GDM1 (cell line): ENCODE data around the gene VPS26C.

Source experiments
- DNase-seq: peaks from one replicate; lab custom pipeline; 2025; lab: John Stamatoyannopoulos, UW

The VPS26C gene

DNA sequence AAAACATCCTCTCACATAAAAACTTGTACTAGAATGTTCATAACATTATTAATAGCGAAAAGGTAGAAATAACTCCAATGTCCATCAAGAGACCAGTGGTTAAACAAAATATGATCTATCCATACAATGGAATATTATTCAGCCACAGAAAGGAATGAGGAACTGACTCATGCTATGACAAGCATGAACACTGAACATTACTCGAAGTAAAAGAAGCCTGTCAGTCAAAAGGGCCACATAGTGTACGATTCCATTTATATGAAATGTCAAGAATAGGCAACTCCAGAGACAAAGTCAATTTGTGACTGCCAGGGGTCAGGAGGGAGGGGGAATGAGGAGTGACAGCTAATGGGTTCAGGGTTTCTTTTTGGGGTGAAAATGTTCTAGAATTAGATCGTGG lies 2.3 kb downstream of the VPS26C start:
- no peak for DNase-seq

DNA sequence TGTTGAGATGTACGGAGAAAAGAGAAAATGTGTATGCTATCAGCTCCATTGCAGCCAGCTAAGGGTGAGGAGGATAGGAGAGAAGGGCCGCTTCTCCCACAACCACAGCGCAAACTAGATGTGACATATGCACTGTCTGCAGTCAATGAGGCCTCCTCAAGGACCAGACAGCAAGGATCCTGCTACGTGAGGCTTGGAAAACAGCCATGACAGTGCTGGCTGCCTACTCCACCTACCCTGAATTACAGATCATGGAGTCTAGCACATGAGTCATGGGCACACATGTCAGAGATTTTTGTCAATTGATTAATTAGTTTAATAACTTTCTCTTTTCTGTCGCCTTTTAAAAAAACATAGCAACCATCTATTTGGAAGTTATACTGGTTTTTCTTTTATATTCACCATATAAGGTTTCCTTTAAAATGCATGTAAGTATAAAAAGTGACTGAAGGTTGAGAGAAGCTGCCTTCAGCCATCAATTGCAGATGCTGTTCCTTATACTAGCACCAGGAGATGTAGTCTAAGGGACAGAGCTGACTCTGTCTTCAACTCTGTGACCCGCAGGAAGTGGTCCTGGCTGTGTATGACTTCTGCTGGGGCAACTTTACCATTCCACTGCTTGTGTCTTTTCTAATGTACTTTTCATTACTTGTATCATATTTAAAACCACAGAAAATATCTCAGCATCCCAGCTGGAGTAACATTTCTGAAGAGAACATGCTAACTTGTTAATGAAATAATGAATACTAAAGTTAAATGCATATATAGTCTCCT lies 3.1 kb downstream of the VPS26C start:
- no peak for DNase-seq

DNA sequence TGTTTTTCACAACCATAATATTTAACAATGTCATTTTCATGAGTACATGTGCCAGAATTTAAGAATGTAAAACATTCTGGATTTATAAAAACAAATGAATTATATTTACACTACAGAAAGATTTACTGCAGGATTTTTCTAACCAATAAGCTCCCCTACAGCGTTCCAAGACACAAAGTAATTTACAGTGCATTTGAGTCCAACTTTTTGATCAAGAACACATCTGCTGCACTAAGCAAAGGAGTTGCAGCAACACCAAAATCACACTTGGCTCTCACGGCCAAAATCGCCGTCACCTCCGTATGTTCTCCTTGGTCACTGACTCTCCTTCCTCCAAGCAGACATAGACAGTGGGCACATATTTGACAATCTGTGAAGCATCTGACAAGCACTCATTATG lies 7.7 kb downstream of the VPS26C start:
- DNase-seq: no peak

DNA sequence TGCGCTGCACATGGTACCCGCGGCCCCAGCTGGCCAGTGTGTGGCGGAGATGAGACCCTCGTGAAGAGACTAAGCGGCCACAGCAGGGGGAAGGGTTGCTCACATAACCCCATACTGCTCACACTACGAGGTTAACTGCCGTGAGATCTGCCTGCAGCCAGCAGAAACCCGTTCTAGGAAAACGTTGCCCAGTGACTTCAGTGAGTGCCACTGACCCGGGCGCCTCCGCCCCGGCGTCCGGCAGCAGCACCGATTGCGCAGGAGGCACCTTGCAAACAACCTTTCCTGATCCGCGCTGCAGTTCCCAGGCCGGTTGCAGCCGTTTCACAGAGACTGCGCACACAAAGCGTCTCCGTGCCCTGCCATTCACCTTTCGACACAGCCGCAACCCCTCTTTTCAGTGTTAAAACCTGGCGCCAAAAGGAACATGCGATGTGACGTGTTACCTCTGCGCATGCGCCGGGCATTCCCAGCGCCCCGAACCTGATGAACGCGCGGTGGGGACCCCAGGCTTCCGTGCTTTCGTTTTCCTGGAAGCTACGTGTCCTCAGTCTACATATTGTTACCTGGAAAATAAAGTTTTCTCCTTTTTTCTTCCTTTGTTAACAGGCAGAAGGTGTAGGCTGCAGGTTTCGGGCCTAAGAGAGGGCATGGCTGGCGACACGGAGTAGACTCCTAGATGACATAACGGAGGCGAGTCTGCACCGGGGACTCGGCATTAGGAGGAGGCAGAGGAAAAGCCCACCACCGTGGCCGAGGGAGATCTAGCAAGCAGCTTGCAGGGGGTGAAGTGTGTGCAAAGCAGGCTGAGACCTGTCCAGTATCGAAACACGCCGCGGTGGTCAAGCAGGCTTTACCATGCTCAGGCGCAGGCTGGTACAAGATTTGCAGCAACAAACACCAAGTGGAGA lies 8.9 kb downstream of the VPS26C start:
- DNase-seq: peak; percentile 34

DNA sequence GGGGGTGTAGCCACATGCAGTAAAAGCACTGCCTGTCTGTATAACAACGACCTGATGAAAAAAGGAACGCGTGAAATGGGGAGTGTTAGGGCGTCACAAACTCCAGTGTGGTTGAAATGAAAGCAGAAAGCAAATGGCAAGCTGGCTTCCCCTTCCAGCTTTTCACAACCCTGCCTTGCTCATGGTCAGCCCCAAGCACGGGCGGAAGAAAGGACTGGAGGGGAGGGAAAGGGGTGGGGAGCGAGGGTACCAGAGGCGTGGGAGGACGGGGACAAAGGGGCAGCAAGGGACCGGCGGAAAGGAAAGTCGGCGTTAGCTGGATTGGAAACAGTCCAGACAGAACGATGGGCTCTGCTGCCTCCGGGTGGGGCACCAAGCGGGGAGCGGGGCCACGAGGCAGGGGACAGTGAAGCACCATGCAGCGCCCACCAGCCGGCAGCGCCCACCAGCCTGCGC lies 9.6 kb downstream of the VPS26C start:
- peak; percentile 19 for DNase-seq

DNA sequence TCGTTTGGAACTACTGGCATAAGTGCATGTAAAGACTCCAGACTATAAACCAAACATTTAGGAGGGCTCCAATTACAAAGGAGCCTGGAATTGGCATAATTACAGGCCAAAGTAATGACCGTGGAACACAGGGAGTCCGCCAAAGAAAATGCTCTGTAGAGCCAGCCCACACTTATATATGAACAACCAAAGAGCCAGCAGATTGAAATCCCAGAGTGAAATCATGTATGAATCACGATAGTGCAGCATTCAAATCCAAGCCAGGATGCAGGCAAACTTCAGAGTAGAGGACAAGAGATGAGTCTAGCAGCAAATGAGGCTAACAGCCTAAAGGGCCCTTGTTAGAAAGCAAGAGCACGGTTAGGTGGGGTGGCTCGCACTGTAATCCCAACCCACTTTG lies 13.1 kb downstream of the VPS26C start:
- no peak for DNase-seq

DNA sequence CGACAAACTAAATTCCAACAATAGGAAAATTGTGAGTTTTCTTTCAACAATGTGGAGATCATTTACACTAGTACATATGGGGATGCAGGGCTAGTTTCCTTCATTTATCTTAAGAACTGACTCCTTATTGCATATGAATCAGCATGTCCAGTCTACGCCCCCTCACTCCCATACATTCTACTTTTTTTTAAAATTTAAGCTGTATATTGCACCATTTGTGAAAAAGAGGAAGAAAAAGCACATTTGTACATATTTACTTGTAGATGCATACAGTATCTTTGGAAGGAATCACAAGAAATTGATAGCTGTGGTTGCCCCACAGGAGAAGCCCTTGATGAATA lies 15.9 kb downstream of the VPS26C start:
- DNase-seq: no peak

DNA sequence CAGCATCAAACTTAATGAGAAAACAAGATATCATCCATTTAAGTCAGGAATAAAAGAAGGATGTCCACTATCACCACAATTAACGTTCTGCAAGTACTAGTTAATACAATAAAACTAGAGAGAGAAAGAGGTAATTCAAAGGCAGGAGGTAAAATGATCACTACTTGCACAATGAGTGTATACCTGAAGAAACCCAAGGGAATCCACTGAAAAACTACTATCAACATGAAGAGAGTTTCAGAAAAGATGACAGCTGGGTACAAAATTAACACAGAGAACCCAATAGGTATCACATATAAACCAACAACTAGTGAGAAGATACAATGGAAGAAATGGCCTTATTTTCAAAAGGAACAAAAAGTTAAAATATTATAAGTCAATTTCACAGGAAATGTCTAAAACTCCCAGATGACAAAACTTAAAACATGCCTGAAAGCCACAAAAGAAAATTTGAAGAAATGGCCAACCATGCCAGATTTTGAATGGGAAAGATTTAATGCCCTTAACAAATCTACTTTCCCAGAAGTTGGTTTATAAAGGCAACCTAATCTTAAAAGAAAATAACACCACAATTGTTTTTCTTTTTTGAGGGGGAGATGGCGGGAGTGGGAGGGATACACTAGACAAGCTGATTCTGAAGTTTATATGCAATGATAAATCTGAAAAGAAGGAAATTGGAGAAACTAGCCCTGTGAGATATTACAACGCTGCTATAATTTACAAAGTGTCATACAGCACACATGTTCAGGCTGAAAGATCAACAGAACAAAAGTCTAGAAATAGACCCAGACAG lies 17.8 kb downstream of the VPS26C start:
- no peak for DNase-seq

DNA sequence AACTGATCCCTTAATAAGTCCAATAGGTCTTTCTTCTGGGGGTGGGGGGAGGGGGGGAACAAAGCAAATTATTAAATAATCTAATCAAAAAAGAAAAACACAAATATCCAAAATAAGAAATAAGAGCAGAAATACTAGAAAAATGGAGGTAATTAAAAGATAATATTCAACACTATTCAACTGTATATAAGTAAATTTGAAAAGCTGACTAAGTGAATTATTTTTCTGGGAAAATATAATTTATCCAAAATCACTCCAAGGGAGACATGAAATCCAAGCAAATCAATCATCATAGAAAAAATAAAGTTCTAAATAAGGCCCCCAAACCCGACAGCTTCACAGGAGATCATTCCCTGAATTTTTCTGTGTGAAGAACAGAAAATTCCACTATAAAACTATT lies 18.8 kb downstream of the VPS26C start:
- DNase-seq: no peak

DNA sequence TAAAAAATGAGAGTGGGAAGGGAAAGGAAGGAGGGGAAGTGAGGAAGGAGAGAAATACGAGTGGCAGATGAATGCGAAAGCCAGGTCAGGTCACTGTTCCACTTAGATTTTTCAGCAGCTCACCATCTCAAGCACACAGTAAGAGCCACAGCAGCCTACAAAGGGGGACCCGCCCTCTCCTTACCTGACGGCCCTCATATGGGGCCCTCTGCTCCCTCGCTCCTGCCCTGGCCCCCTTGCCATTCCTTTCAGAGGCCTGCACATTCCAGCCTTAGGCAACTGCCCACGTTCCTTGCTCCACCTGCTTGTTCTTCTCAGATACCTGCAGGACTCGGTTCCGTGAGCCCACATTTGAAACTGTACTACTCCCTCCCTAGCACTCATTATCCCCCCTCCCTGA lies 22.0 kb downstream of the VPS26C start:
- DNase-seq: no peak

DNA sequence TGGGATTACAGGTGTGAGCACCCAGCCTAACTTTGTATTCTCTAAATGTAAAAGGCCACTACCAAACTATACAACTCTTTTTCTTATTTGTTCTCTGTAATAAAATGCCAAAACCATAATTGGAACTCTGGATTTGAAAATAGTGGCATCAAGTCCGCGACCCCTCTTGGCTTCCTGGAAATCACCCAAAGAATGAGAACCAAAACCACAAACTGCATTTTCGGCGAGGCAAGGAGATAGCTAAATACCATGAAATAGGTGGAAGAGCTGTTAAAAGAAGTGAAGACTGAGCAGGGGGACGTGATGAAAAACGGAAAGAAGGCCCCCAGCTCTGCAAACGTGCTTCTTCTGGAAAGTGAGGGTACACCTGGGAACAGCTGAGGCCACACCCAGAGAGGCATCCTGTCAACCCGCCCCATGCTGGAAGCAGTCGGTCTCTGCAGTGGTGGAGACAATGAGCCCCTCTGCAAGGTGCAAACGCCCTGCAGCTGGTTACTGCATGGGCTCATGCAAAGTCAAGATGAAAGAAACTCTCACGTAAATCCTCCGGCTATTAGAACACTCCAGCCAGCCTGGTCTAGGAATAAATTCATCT lies 22.5 kb downstream of the VPS26C start:
- no peak for DNase-seq

DNA sequence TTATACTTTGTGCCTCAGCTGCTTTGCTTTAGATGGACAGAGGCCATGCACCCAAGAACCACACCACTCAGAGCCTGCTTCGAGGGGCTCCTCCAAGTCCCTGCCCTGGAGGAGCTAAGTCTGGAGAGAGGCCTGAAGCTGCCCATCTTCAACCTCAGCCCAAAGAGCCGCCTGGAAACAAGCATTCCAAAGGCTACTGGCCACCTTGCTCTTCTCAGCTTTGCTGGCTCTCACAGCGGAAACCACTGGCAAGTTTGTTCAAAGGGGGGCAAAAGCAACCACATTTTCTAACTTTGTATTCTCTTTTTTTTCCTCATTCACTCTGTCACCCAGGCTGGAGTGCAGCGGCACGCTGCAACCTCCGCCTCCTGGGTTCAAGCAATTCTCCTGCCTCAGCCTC lies 23.2 kb downstream of the VPS26C start:
- no peak for DNase-seq

DNA sequence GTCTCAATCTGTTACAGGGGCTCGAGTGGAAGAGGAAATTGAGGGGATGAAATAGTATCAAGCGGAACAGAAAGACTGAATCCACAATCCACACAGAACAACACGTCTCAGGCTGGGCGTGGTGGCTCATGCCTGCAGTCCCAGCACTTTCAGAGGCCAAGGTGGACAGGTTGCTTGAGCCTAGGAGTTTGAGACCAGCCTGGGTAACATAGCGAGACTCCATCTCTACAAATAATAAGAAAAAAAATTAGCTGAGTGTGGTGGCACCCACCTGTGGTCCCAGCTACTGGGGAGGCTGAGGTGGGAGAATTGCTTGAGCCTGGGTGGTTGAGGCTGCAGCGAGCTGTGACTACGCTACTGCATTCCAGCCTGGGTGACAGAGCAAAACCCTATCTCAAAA lies 25.7 kb downstream of the VPS26C start:
- DNase-seq: no peak

DNA sequence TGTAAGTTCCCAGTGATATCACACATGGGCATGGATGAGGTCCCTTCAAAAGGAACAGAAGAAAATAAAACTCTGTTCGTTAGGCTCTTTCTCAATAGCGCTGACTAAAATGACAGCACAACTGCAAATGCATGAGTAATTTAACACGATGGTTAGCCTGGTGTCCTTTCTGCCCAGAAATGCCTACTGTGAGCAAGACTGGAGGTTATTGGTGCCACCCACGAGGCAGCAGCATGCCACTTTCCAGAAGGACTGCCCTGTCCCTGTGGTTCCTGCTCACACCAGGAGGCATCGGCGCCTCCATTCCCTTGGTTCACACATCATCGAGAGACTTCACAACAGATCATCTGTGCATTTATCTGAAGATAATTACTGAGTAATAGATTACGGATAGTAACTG lies 26.2 kb downstream of the VPS26C start:
- no peak for DNase-seq

DNA sequence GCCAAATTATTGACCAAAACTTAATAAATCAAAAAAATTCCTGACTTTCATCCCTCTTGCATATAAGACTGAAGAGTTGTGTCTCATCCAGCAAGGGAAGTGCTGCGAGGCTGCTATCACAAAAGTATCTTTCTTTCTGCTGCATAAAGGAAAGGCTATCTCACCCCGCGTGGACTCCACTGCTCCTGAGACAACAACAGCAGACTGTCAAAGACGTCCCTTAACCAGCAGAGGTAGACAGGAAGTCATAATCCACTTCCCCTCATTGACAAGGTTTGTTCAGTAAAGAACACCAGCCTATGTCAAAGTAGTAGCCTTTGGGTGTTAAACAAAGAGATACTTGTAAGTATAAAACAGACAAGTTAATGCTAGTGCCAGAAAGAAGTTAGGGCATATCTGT lies 29.4 kb downstream of the VPS26C start:
- DNase-seq: no peak

DNA sequence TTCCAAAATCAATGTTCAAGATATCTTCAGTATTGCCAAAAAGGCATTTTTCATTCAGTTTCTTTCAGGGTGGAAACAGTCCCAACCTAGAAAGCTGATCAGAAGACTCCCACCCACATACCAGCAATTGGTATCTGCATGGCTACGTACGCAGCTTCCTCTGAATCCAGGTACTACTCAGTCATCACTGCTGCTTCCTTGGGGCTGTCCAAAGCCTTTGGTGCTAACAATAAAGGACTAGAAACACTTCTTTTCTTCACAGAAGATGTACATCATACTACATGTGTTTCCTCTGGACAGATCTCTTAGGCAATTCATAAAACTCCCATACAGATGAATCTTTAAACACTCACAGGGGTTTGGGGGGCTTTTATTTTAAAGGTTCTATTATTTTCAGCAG lies 29.8 kb downstream of the VPS26C start:
- DNase-seq: no peak

DNA sequence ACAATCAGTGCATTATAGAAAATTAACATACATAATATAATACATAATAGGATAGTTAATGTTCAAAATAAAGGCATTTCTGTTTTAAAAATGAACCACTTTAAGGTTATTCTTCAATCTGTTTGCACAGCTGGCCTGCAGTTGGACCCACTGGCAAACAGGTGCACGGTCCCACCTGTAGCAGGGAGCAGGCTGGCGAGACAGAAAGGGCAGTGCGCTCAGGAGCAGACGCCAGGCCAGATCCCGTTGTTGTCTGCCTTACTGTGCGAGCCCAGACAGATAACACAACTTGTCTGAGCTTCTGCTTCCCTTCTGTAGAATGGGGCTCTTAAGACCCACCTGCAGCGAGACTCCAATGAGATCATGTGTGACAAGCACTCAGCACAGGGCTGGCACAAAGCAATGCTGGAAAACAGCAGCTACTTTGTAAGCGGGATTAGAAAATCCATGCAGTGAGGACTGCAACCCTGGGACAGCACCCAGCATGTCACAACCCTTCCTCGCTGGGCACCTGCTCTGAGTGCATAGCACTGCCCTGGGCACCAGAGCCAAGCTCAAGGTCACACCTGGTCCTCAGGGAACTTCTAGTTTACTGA lies 33.5 kb downstream of the VPS26C start:
- DNase-seq: no peak

DNA sequence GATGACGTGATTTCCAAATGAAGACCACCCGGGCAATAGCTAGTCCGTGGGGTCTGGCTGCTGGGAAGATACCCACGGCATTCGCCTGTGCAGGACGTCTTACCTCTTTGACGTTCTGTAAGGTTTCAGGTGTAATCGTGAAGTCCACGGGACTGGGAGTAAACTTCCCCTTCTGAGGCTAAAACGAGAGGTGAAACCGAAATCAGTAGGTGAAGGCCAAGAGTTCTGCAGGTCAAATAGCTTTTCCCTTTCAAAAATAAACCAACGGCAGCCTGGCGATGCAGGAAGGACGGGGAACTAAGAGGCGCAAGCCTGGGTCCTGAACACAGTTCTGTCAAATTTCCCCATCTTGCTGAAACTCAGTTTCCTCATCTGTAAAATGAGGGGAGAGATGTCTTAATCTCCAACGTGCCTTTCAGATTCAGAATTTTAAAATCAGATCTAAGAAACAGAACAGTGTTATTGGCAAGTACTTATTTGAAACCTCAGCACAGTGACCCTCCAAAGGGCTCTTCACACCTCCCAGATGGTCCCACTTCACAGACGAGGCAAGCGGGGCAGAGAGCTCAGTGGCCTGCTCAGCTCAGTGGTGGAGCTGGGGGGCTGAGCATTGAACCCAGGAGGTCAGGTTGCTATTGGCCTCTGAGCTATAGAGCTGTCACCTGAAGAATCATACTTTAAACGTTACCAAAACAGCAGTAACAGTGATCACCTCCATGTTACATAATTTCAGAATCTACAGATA lies 34.7 kb downstream of the VPS26C start:
- no peak for DNase-seq

DNA sequence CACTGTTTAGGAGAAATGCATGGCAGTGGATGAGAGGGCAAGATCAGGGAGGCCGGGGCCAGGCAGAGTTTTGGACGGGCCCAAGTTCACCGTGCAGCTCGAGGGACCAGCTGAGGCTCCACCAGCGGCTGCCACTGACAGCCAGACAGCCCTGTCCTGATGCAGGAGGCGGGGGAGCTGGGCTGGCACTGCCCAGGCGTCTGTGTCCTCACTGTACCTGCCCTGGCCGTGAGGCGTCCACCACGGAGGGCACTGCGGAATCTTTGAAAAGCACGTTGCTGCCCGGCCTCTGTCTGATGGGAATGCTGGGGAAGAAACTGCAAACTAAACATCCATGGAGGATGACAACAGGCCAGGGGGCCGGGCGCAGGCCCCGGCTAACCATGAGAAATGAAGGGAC lies 35.5 kb downstream of the VPS26C start:
- no peak for DNase-seq

DNA sequence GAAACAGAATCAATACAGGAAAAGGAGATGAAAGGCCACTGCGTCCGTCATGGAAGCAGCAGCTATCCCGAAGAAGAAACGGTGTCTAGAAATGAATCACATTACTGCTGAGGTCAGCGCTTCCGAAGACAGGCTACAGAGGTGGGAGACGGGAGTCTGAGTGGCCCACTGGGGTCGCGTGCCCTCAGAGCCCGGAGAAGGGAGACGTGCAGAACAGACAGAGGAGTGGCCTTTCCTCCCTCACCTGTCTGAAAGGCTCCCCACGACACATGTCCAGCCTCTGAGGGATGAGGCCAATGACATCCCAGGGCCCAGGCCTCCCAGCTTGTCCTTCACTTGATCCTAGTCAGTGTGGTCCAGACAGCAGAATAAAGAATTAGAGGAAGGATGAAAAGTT lies 35.9 kb downstream of the VPS26C start:
- DNase-seq: no peak

DNA sequence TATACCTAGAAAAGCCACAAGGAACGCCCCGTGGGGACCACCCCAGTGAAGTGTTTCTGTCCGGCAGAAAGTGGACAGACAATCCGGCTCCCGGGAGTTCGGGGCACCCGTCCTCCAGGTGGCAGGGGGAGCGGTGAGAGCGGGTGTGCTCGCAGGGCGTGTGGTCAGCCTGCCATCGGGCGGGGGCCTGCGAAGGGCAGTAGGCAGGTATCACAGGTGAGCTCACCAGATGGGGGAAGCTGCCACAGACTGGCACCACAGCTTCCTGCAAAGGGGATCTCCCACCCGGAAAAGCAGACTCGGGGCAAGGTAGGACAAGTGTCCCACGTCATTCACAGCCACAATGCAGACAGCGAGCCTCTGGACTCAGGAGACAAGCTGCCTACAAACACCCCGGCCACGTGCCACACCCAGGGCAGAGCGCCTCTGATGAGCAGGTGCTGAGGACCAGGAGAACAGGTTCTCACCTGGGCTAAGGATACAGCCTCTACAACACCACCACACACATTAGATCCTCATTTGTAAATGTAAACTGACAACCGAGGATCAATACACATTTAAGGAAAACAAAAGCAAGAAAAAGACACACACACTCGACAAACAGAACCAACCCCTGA lies 36.4 kb downstream of the VPS26C start:
- DNase-seq: no peak
